DMS114 treated with DMSO at 0.1 percent for 48 hours (cell line): ENCODE results near the gene AXL.
"Not testable (repeated sequence)": the region's sequence is repeated elsewhere in the genome, so short reads cannot be mapped to it uniquely, and the experiment has no call there.

ENCODE experiments used
- DNase-seq: peaks from one replicate; lab custom pipeline; 2025; ENCODE audit not compliant: unreplicated experiment; lab: John Stamatoyannopoulos, UW

Gene AXL

DNA sequence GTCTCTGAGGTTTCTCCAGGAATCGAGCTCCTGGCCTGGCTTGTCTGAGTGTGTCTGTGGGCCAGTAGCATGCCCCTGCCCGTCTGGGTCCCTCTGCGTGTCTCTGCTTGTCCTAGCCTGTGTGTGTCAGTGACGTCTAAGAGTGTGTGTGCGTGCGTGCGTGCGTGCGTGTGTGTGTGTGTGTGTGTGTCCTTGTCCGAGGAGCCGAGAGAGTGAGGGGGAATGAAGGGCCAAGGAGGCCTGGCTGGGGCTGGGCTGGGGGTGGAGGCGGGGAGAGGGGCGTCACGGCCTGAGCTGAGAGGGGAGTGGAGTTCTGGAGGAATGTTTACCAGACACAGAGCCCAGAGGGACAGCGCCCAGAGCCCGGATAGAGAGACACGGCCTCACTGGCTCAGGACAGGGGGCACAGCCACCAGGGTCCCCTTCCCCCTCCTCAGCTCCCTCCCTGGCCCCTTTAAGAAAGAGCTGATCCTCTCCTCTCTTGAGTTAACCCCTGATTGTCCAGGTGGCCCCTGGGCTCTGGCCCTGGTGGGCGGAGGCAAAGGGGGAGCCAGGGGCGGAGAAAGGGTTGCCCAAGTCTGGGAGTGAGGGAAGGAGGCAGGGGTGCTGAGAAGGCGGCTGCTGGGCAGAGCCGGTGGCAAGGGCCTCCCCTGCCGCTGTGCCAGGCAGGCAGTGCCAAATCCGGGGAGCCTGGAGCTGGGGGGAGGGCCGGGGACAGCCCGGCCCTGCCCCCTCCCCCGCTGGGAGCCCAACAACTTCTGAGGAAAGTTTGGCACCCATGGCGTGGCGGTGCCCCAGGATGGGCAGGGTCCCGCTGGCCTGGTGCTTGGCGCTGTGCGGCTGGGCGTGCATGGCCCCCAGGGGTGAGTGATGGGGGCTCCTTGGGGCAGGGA, at the start of gene AXL:
Gene AXL (plus strand): TSS at position 609 of the 893 bp plus-strand sequence. CDS start 170 bp downstream, at position 779.
- peak; percentile 38 for DNase-seq

DNA sequence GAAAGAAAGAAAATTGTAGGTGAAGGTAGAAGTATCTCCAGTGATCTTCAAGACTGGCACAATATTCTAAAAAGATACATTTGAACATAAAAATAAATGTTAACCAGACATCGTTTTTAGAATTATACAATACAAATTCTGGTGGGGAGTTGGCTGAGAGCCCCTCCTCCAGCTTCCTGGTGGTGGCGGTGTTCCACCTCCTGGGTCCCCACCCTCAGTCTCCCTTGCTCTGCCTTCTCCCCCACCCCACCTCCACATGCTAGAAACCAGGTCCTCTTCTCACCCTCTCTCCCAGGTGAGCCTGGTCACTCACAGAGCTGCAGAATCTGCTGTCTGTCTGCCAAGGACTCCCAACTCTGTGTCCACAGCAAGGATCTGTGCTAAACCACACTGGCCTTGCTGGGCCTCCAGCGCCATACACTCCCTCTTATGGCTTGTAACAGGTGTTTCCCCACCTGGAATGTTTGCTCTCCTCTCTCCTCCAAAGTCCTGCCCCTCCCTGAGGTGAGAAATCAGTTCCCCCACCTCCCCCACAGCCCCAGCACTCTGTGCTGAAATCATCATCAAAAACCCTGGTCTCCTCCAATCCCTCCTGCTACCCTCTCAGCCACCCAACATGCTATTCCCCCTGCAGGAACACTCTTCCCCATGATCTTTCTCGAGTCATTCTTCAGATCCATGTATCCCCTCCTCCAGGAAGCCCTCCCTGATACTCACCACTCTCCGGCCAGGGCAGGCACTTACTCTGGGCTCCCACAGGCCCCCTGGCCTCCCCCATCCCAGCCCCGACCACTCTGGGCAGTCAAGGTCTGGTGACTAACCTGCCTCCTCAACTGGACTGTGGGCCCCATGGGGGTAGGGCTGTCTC, 46.5 kb upstream of the AXL start:
- no peak for DNase-seq

DNA sequence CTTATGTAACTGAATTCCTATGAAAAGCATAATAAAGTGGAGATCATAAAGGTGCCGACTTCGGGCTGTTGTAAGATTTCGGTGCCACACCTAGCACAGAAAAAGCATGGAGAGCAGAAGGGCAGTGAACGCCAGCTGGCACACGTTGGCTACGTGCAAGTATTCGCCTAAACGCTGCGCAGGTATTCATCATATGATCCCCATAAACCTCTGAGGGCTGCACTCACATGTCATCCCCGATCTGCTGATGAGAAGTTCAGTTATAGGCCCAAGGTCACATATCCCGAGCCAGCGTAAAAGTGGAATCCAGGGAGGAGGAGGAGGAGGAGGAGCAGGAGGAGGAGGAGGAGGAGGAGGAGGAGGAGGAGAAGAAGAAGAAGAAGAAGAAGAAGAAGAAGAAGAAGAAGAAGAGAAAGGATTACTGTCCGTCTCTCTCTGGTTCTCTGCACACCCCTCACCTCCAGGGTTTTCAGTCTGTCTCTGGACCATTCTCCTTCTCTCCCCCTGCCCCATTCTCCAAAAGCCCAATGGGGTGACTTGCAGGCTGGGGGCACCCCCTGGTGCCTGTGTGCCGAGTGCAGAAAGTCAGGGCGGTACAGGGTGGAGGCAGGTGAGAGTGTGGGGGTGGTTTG, 44.6 kb upstream of the AXL start:
- no peak for DNase-seq

DNA sequence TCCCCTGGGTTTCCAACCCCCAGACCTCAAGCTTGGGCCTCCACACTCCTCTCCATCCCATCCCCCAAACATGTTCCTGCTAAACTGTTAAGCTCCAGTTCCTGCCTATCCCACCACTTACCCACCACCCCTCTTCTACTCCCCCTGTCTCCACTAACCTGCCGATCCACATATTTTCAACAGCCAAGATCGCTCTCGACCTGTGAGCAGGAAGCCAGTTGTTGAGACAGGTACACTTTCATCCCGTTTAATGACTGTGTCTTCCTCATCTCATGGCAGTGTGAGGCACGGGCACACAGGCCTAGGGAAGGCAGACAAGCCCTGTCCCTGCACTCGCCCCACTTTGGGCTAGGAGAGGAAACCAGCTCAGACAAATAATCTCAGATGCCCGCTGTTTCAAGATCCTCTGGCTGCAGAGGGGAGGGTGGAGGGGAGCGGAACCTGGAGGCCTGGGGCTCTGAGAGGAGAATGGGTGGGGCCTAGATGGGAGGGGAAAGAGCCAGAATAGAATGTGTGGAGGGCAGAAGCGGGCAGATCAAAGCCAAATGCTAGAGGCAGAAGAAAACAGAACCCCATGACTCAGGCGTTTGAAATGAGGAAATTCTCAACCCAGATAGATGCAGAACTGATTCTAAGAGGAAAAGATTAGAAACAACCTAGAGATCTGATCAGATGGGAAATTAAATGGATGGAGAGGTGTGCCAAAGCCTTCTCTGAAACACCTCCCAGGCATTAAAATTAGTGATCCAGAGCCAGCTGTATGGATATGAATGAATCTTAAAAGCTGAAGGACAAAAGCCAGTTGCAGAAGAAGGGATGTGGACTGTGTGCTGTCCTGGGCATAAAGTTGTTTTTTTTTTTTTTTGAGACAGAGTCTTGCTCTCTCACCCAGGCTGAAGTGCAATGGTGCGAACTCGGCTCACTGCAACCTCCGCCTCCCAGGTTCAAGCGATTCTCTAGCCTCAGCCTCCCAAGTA, 42.9 kb upstream of the AXL start:
- no peak for DNase-seq

DNA sequence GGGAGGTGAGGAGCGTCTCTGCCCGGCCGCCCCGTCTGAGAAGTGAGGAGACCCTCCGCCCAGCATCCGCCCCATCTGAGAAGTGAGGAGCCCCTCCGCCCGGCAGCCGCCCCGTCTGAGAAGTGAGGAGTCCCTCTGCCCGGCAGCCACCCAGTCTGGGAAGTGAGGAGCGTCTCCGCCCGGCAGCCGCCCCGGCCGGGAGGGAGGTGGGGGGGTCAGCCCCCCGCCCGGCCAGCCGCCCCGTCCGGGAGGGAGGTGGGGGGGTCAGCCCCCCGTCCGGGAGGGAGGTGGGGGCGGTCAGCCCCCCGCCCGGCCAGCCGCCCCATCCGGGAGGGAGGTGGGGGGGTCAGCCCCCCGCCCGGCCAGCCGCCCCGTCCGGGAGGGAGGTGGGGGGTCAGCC, 38.9 kb upstream of the AXL start:
- DNase-seq = not testable (repeated sequence)

DNA sequence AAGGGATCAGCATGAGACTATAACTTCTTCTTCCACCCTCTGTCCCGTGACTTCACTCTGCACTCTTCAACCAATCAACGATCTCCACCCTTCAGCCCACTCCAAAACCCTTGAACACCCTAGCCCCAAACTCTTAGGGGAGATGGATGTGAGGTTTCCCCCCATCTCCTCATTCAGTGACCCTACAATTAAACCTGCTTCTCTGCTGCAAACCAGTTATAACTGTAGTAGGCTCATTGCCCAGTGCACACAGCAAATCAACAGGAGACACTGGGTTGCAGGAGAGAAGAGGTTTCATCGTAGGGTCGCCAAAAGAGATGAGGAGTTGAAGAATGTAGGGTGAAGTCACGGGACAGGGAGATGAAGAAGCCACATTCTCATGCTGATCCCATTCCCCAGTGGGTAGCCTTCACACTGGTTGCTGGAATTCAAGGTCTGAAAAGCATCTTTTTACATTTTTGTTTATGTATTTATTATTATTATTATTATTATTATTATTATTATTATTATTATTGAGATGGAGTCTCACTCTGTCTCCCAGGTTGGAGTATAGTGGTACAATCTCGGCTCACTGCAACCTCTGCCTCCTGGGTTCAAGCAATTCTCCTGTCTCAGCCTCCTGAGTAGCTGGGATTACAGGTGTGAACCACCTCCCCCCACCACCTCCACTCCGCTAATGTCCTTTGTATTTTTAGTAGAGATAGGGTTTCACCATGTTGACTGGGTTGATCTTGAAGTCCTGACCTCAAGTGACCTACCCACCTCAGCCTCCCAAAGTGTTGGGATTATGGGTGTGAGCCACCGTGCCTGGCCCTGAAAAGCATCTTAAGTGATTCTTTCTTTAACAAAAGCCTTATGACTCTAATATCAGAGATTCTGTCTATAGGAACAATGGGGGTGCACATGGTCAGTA, 31.8 kb upstream of the AXL start:
- DNase-seq = no peak

DNA sequence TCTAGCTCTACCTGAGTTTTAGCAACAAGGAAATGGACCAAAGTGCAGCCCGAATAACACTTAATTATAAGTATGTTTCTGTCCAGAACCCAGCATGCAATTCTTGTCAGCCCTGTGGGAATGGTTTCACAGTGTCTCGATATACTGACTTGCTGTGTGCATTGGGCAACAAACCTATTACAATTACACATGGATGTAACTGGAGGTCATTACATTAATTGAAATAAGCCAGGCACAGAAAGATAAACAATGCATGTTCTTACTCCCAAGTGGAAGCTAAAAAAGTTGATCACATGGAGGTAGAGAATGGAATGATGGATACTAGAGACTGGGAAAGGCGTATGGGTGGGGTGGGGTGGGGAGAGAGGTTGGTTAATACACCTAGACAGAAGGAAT, 31.1 kb upstream of the AXL start:
- no peak for DNase-seq

DNA sequence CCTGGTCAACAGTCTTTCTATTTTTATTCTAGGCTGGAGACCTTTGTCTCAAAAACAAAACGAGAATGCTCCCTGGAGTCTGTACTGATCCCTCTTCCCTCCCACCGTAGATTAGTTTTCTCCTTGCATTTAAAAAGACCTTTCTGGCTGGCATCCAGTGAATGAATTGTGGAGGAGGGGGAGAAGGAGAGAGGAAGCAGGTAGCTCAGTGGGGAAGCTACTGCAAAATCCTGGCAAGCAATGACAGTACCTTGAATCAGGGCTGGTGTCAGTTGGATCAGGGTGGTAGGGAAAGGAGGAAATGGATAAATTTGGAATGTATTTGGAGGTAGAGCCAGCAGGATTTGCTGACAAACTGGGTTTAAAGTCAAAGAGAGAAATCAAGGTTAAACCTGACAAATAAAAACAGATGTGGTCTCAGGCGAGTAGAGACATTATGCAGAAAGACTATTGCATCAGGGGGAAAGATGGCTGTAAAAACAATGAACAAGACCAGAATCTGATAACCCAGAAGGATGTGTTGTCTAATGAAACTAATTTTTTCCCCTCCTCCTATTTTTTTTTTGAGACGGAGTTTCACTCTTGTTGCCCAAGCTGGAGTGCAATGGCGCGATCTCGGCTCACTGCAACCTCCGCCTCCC, 29.5 kb upstream of the AXL start:
- no peak for DNase-seq

DNA sequence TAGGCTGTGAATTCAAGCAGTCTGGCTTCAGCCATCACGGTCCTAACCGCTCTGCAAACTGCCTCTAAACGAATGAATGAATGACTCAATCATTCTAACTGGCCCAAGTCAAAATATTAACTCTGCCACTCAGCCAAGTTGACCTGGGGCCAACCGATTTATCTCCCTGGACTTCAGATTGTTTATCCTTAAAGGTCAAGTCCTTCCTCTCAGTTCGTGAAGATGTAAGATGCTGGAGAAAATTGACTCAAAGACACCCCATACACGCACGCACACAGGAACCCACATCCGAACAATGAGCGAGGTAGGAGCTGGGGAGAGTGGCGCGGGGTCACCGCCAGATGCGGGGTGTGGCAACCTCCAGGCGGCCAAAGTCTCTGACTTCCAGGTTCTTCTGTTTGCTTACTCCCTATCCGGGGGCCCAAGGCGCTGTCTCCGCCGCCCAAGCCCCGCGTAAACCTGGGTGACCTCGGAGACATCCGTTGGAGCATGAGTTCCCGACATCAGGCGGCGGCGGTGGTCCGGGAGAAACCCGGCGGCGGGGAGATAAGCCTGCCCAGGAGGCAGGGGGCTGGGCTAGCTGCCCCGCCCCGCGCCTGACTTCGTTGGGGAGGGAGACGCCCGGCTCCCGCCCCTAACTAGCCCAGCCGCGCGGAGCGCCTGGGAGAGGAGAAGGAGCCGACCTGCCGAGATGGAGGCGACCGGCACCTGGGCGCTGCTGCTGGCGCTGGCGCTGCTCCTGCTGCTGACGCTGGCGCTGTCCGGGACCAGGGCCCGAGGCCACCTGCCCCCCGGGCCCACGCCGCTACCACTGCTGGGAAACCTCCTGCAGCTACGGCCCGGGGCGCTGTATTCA, 26.2 kb upstream of the AXL start, which contains the start of gene CYP2S1:
Gene CYP2S1 (plus strand): TSS at position 646 of the 856 bp plus-strand sequence. CDS start 46 bp downstream, at position 692.
- DNase-seq = no peak

DNA sequence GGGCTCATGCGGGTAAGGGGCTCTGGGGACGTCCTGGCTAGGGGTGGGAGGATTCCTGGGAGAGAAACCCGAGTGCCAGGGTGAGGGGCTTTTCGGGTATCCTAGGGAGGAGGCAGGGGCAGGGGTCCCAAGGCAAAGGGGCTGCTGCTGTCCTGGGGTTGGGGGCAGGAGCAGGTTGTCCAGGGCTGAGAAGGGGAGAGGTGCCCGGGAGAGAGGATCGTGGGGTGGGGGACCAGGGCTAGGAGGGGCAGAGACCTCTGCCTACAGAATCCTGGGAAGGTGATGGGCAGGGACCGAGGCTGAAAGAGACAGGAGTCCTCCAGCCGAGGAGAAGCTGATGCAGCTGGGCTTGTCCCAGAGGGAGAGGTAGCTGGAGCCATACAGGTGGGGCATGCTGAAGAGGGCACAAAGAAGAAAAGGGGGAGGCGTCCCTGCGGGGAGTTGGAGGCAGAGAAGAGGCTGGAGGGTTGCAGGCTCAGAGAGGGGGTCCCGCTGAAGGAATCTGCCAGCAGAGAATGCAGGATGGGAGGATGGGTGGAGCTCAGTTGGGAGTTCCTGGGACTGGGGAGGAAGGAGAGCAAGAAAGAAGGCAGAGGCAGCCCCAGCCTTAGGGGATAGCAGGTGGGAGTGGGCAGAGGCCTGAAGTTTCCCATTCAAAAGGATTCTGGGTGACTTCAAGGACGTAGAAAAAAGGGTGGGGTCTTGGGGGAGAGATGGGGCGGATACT, 25.4 kb upstream of the AXL start:
- no peak for DNase-seq

DNA sequence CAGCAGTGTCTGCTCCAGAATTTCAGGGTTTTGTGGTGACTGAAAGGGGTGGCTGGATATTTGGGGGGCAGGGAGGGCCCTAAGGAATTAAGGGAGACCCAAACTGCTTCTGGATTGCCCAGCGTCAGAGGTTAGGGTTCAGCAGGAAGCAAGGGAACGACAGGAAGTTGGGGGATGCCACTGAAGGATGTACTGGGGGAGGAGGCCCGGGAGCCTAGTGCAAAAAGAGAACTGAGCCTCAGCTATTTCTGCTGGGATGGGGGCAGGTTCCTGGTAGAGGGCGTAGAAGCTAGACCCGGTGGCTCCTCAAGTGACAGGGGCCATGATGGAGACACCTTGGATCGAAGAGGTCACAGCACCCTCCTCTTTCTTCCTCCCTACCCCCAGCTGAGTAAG, 24.9 kb upstream of the AXL start:
- no peak for DNase-seq

DNA sequence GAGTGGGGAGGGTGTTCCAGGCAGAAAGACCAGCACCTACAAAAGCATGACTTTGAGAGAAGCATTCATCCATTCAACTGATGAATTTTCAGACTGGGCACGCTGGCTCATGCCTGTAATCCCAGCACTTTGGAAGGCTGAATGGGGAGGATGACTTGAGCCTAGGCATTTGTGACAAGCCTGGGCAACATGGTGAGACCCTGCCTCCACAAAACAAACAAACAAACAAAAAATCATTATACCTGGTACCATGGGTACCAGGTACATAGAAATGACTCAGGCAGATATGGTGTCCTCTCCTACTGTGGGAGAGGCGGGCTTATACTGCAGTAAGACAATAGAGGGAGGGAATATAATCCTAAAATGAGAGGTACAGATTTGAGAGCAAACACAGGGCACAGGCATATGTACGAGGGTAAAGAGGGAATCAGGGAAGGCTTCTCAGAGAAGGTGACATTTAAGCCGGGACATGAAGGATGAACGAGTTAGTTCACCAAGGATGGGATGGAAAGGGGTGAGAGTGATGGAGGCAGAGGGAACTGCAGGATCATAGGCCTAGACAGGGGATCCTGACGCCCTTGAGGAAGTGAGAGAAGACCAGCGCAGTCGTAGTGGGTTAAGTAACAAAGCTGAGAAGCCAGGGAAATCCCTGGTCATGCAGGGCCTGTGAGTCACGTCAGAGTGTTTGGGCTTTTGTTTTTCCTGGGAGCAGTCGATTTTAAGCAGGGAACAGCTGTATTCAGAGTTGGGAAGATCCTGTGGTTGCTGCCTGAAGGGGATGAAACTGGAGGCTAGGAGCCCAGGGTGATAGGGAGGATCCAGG, 23.1 kb upstream of the AXL start:
- no peak for DNase-seq

DNA sequence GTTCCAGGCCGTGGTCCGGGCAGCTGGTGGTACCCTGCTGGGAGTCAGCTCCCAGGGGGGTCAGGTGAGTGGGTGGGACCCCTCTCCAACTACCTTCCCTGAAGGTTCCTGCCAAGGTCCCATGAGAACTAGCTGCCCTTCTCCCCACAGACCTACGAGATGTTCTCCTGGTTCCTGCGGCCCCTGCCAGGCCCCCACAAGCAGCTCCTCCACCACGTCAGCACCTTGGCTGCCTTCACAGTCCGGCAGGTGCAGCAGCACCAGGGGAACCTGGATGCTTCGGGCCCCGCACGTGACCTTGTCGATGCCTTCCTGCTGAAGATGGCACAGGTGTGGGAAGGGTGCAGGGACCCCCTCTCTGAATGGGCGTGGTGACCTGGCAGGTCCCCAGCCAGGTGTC, 20.5 kb upstream of the AXL start:
- DNase-seq = no peak

DNA sequence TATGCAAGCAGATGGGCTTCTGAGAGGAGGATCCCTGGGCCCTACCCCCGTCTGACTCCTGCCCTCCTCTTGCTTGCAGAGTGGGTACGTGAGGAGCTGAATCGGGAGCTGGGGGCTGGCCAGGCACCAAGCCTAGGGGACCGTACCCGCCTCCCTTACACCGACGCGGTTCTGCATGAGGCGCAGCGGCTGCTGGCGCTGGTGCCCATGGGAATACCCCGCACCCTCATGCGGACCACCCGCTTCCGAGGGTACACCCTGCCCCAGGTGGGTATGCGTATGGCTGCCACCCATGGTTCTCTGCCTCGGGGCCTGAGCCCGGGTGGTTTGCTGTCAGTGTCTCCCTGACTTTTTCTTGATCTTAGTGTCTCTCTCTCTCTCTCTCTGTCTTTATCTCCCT, 15.7 kb upstream of the AXL start:
- DNase-seq = no peak

DNA sequence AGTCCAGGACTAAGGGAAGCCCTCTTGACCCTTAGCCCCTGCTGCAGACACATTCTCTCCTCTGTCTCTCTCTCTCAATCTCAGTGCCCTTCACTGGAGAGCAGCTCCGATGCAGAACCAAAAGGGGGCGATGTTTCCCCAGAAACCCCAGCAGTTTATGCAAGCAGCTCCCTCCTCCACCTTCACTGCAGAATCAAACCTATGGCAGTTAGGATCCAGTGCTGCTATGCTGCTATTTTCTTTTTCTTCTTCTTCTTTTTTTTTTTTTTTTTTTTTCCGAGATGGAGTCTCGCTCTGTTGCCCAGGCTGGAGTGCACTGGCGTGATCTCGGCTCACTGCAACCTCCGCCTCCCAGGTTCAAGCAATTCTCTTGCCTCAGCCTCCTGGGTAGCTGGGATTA, 14.7 kb upstream of the AXL start:
- DNase-seq = peak; percentile 63

DNA sequence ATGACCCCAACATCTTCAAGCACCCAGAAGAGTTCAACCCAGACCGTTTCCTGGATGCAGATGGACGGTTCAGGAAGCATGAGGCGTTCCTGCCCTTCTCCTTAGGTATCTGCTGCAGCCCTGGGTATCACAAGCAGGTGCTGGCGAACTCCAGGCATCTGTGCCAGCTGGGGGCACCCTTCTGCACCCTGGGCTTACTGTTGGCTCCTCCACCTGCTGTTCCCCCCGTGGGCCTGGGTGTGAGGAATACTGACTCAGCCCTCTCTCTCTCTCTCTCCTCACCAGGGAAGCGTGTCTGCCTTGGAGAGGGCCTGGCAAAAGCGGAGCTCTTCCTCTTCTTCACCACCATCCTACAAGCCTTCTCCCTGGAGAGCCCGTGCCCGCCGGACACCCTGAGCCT, 13.0 kb upstream of the AXL start:
- no peak for DNase-seq
